ENCODE data around the gene MEF2B. TPM values are rescaled to one million over a fixed set of nuclear protein-coding genes. Genes with fewer than 3 reads are reported as not detected.

MEF2B gene
- total RNA-seq, 1 donor from 2014 or later: 0.97 TPM

- Mint-ChIP-seq H3K27me3 (ENCODE audit: unreplicated experiment) (peaks cover 9% of the 10 kb centered on the region), H3K9me3 (ENCODE audit: unreplicated experiment) (no peaks in the 10 kb centered on the region), H3K4me3 (ENCODE audit: unreplicated experiment) (peak overlapping the region; percentile 65), H3K27ac (ENCODE audit: unreplicated experiment) (no peak overlapping the region), H3K36me3 (ENCODE audit: low read depth, unreplicated experiment) (peaks cover 19% of the 10 kb centered on the region), H3K4me1 (ENCODE audit: unreplicated experiment) (no peaks in the 10 kb centered on the region)
- no peak for TF ChIP-seq CTCF (IDR thresholded peaks at IDR 0.05; ENCODE audit: unreplicated experiment)
- DNase-seq (ENCODE audit: low spot score): no peak
Observed at GRCh38 chr19:19131989-19132388, 38.1 kb downstream of the MEF2B start.

GRCh38 chr19:19126102-19126501 lies 44.0 kb downstream of the MEF2B start:
- Mint-ChIP-seq H3K9me3 (ENCODE audit: unreplicated experiment) (no peaks in the 10 kb centered on the region), H3K36me3 (ENCODE audit: low read depth, unreplicated experiment) (peaks cover 23% of the 10 kb centered on the region), H3K27me3 (ENCODE audit: unreplicated experiment) (no peaks in the 10 kb centered on the region), H3K4me1 (ENCODE audit: unreplicated experiment) (no peaks in the 10 kb centered on the region), H3K27ac (ENCODE audit: unreplicated experiment) (no peak overlapping the region), H3K4me3 (ENCODE audit: unreplicated experiment) (no peak overlapping the region)
- DNase-seq (ENCODE audit: low spot score): no peak
- TF ChIP-seq CTCF (IDR thresholded peaks at IDR 0.05; ENCODE audit: unreplicated experiment): no peak

- peaks cover 17% of the 10 kb centered on the region for H3K36me3 Mint-ChIP-seq (ENCODE audit: low read depth, unreplicated experiment)
- H3K4me1 Mint-ChIP-seq (ENCODE audit: unreplicated experiment): no peaks in the 10 kb centered on the region
- TF ChIP-seq CTCF (IDR thresholded peaks at IDR 0.05; ENCODE audit: unreplicated experiment): no peak
- H3K4me3 Mint-ChIP-seq (ENCODE audit: unreplicated experiment): no peak overlapping the region
- H3K9me3 Mint-ChIP-seq (ENCODE audit: unreplicated experiment): no peaks in the 10 kb centered on the region
- H3K27me3 Mint-ChIP-seq (ENCODE audit: unreplicated experiment): peaks cover 2% of the 10 kb centered on the region
- DNase-seq (ENCODE audit: low spot score): no peak
- H3K27ac Mint-ChIP-seq (ENCODE audit: unreplicated experiment): no peak overlapping the region
Observed at GRCh38 chr19:19123386-19123785, 46.7 kb downstream of the MEF2B start.

GRCh38 chr19:19122902-19123301 lies 47.2 kb downstream of the MEF2B start:
- Mint-ChIP-seq H3K4me1 (ENCODE audit: unreplicated experiment) (no peaks in the 10 kb centered on the region), H3K36me3 (ENCODE audit: low read depth, unreplicated experiment) (peaks cover 15% of the 10 kb centered on the region)

GRCh38 chr19:19121371-19121770 lies 48.7 kb downstream of the MEF2B start:
- peaks cover 13% of the 10 kb centered on the region for H3K36me3 Mint-ChIP-seq (ENCODE audit: low read depth, unreplicated experiment)
- no peaks in the 10 kb centered on the region for H3K4me1 Mint-ChIP-seq (ENCODE audit: unreplicated experiment)
- peaks cover 2% of the 10 kb centered on the region for H3K27me3 Mint-ChIP-seq (ENCODE audit: unreplicated experiment)
- H3K4me3 Mint-ChIP-seq (ENCODE audit: unreplicated experiment): no peak overlapping the region
- H3K9me3 Mint-ChIP-seq (ENCODE audit: unreplicated experiment): no peaks in the 10 kb centered on the region
- TF ChIP-seq CTCF (IDR thresholded peaks at IDR 0.05; ENCODE audit: unreplicated experiment): no peak
- DNase-seq (ENCODE audit: low spot score): no peak
- H3K27ac Mint-ChIP-seq (ENCODE audit: unreplicated experiment): no peak overlapping the region

More at GRCh38 chr19:19122902-19123301, 47.2 kb downstream of the MEF2B start:
- DNase-seq (ENCODE audit: low spot score): no peak
- Mint-ChIP-seq H3K27me3 (ENCODE audit: unreplicated experiment) (peaks cover 2% of the 10 kb centered on the region), H3K4me3 (ENCODE audit: unreplicated experiment) (no peak overlapping the region), H3K27ac (ENCODE audit: unreplicated experiment) (no peak overlapping the region), H3K9me3 (ENCODE audit: unreplicated experiment) (no peaks in the 10 kb centered on the region)
- no peak for TF ChIP-seq CTCF (IDR thresholded peaks at IDR 0.05; ENCODE audit: unreplicated experiment)
